Hindlimb muscle (tissue), 1 donor: ENCODE measurements around the gene ENPP1. TPM values are rescaled to one million over a fixed set of nuclear protein-coding genes. Genes with fewer than 3 reads are reported as not detected.

Experiments
- DNase-seq: peaks from one replicate; pipeline ENCODE4 v3.0.0-alpha.2; 2013
- polyA plus RNA-seq: library from polyadenylated mRNA; unstranded; fragments of 120-200 nt; gene quantifications from one replicate; pipeline ENCODE4 v1.2.1, GENCODE V29; 2013; ENCODE audit not compliant: insufficient read length

Gene ENPP1
- polyA plus RNA-seq, 1 donor, result 11.0 TPM

GRCh38 chr6:131916847-131917246, 109.0 kb downstream of the ENPP1 start:
- no peak for DNase-seq

- DNase-seq, result no peak
These were observed 109.5 kb downstream of the ENPP1 start for GRCh38 chr6:131917318-131917717.

- no peak for DNase-seq
These were observed 110.2 kb downstream of the ENPP1 start for GRCh38 chr6:131917763-131918649.

GRCh38 chr6:131918650-131919355, 111.0 kb downstream of the ENPP1 start:
- no peak for DNase-seq

DNA sequence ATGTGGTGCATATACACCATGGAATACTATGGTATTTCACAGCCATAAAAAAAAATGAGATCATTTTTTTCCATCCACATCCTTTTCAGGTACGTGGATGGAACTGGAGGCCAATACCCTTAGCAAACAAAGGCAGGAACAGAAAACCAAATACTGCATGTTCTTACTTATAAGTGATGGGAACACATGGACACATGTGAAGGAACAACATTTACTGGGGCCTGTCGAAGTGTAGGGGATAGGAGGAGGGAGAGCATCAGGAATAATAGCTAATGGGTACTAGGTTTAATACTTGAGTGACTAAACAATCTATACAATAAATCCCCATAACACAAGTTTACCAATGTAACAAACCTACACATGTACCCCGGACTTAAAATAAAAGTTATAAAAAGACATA, 112.8 kb downstream of the ENPP1 start:
- no peak for DNase-seq

GRCh38 chr6:131923356-131923755, 115.5 kb downstream of the ENPP1 start:
- no peak for DNase-seq

- peak; percentile 43 for DNase-seq
These were observed 117.2 kb downstream of the ENPP1 start for GRCh38 chr6:131924881-131925474.

DNA sequence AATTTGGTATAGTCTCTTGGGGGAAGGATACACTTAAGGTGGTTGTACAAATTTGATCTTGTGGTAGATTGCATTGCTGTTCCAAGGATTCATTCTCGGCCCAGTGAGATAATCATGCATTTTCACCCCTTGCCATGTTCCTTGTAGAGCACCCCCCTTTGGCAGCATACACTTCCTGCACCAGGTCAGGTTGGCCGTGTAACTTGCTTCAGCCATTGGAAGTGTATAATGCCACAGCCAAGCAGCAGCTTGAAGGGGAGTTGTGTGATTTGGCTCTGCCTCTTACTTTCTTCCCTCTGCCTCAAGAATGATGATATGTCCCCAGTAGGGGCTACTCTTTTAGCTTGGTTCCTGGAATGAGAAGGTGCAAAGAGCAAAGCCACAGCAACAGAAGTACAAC, 121.4 kb downstream of the ENPP1 start:
- DNase-seq, result no peak

GRCh38 chr6:131929976-131930375, 122.2 kb downstream of the ENPP1 start:
- DNase-seq, result no peak

- no peak for DNase-seq
These were observed 123.4 kb downstream of the ENPP1 start for GRCh38 chr6:131931063-131931750.

GRCh38 chr6:131936156-131936555, 128.3 kb downstream of the ENPP1 start:
- DNase-seq, result no peak

GRCh38 chr6:131937226-131937625, 129.4 kb downstream of the ENPP1 start:
- DNase-seq, result no peak

DNA sequence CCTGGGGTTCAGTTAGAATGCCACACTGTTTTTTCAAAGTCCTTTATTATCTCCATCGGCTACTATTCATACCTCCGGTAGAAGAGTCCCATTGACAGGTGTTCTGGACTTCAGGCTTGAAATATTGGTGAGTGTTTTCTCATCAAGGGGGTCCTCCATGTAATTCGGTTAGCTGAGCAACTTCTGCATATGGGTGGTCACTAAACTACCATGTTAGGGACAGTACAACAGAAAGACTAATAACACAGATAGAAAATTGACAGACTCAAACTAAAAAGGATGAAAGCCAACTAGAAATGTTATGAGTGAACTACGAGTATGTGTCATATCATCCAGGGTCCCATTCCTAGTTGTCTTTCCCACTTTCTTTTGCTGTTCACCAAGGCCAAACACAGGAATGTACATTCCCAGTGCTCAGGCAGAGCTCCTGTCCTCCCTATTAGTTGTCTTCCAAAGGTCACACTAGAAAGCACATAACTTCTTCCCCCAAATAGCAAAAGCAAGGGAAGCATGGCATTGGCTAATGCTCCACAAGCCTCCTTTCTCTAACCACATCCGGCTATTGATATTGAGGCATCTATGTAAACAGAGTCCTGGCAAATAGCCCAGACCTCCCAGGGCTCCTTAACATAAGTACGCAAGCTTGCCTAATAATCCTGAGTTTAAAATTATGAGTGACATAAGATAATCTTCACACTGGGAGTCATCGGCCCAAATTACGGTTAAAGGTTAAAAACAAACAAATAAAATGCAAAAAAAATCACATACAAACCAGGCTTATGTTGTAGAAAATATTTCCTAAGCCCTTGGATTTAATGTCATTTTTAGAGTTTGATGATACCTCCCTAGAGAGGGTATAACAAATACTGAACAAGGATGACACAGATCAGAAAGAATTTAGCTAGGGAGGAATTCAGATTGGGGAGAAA, 130.1 kb downstream of the ENPP1 start:
- no peak for DNase-seq

Other genes with a start within 250 kb of the ENPP1 start
- 0.77 TPM for gene ARG1, start 234.8 kb upstream of the ENPP1 start, polyA plus RNA-seq
- 22.0 TPM for gene MED23, start 179.8 kb upstream of the ENPP1 start, polyA plus RNA-seq
- gene ENPP3, start 170.7 kb upstream of the ENPP1 start, polyA plus RNA-seq, result 0.52 TPM
- gene OR2A4, start 106.6 kb upstream of the ENPP1 start, polyA plus RNA-seq, result not detected
- not detected for gene CTAGE9, start 97.0 kb upstream of the ENPP1 start, polyA plus RNA-seq
- gene CCN2, start 143.4 kb downstream of the ENPP1 start, polyA plus RNA-seq, result 38.6 TPM